Activated CD4-positive, alpha-beta T cell treated with anti-CD3 and anti-CD28 coated beads, Interleukin-2, amount 50 U/mL, for 24 hours (primary cell): ENCODE results near the gene ADAMTS10.
"Not testable (repeated sequence)": the region's sequence is repeated elsewhere in the genome, so short reads cannot be mapped to it uniquely, and the experiment has no call there.

Experiments
- DNase-seq, 2 donors: peaks; one replicate each; pipeline ENCODE4 v3.0.0-alpha.2; 2020; ENCODE audit warnings: low read depth in 1 of 2, low spot score in 1 of 2

The ADAMTS10 gene

GRCh38 chr19:8629184-8629583, 18.7 kb upstream of the ADAMTS10 start:
- DNase-seq: no peak

GRCh38 chr19:8626842-8627241, 16.3 kb upstream of the ADAMTS10 start:
- no peak for DNase-seq

GRCh38 chr19:8622886-8623285, 12.4 kb upstream of the ADAMTS10 start:
- not testable (repeated sequence) for DNase-seq

- no peak for DNase-seq
Observed at GRCh38 chr19:8618751-8619150, 8.2 kb upstream of the ADAMTS10 start.

GRCh38 chr19:8617984-8618383, 7.5 kb upstream of the ADAMTS10 start:
- no peak for DNase-seq

GRCh38 chr19:8617325-8617724, 6.8 kb upstream of the ADAMTS10 start:
- not testable (repeated sequence) for DNase-seq

- DNase-seq: no peak
Observed at GRCh38 chr19:8616861-8617260, 6.3 kb upstream of the ADAMTS10 start.

- DNase-seq: peak; percentile 39 to 40
Observed at GRCh38 chr19:8615813-8616596, 5.5 kb upstream of the ADAMTS10 start.

GRCh38 chr19:8615024-8615423, 4.5 kb upstream of the ADAMTS10 start:
- DNase-seq: no peak

GRCh38 chr19:8614455-8614854, 3.9 kb upstream of the ADAMTS10 start:
- no peak for DNase-seq

GRCh38 chr19:8612807-8613171, 2.3 kb upstream of the ADAMTS10 start:
- no peak for DNase-seq

- no peak for DNase-seq
Observed at GRCh38 chr19:8611877-8612806, 1.6 kb upstream of the ADAMTS10 start.

- no peak for DNase-seq
Observed at GRCh38 chr19:8611391-8611876, 919 bp upstream of the ADAMTS10 start.

GRCh38 chr19:8610936-8611300, 403 bp upstream of the ADAMTS10 start:
- no peak for DNase-seq

- DNase-seq: no peak
Observed at GRCh38 chr19:8609279-8610040, 1.1 kb downstream of the ADAMTS10 start.

- no peak for DNase-seq
Observed at GRCh38 chr19:8608941-8609278, 1.6 kb downstream of the ADAMTS10 start.

GRCh38 chr19:8607386-8607785, 3.1 kb downstream of the ADAMTS10 start:
- no peak for DNase-seq

- DNase-seq: no peak
Observed at GRCh38 chr19:8605514-8605913, 5.0 kb downstream of the ADAMTS10 start.

GRCh38 chr19:8601796-8602195, 8.7 kb downstream of the ADAMTS10 start:
- no peak for DNase-seq

- no peak for DNase-seq
Observed at GRCh38 chr19:8600816-8601215, 9.7 kb downstream of the ADAMTS10 start.

GRCh38 chr19:8600064-8600463, 10.5 kb downstream of the ADAMTS10 start:
- no peak for DNase-seq
